Jurkat, Clone E6-1 (cell line): Measurements from ENCODE around the gene HERC2.
"Not testable (repeated sequence)": the region's sequence is repeated elsewhere in the genome, so short reads cannot be mapped to it uniquely, and the experiment has no call there.

Experiments used
- DNase-seq: peaks from one replicate; pipeline ENCODE4 v3.0.0-alpha.2; 2011; ENCODE audit warnings: low read depth, low spot score
- H3K4me3 ChIP-seq: 2 replicates; pipeline ENCODE4 v1.5.1; 2011; ENCODE audit warnings: mild to moderate bottlenecking, low read length, control low read depth, moderate library complexity

Gene HERC2

GRCh38 chr15:28281876-28282275, 40.1 kb downstream of the HERC2 start:
- H3K4me3 ChIP-seq: no peak overlapping the region
- DNase-seq: no peak

DNA sequence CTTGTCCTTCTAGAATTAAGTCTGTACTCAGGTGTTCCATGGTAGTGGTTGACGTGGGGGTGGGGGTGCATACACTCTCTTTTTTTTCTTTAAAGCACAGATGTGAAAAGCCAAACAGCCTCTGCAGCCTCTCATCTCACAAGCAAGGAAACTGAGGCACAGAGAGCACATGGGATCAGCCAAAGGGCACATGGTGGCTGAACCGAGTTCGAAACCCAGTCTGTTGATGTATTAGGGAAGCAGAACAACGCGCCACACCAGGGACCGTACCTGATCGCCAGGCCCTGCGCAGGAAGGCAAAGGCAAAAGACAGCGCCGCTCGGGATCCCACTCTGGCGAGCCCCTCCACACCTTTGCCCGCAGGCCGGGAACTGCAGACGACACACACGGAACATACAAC, 47.3 kb downstream of the HERC2 start:
- no peak overlapping the region for H3K4me3 ChIP-seq

GRCh38 chr15:28273873-28274610, 47.9 kb downstream of the HERC2 start:
- DNase-seq: no peak
- H3K4me3 ChIP-seq: no peak overlapping the region

More for the DNA sequence above, 47.3 kb downstream of the HERC2 start:
- no peak for DNase-seq

DNA sequence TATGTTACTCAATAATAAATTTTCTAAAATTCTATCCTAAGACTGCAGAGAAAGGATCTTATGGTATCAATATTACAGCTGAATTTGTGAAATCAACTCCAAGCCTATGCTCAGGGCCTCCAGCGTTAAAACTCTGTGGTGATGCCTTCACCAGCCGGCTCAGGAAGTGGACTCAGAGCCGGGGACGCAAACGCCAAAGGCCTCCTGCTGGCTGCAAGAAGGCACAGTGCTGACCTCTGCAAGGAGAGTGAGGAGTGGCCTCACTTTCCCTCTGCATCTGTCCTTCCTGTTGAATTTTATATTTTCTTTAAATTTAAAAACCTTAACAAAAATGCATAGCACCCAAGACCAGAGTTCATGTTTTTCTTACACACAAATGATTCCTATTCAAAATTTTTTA, 48.5 kb downstream of the HERC2 start:
- no peak for DNase-seq
- H3K4me3 ChIP-seq: no peak overlapping the region

- no peak for DNase-seq
- no peak overlapping the region for H3K4me3 ChIP-seq
Measured at GRCh38 chr15:28272587-28272986, 49.4 kb downstream of the HERC2 start.

DNA sequence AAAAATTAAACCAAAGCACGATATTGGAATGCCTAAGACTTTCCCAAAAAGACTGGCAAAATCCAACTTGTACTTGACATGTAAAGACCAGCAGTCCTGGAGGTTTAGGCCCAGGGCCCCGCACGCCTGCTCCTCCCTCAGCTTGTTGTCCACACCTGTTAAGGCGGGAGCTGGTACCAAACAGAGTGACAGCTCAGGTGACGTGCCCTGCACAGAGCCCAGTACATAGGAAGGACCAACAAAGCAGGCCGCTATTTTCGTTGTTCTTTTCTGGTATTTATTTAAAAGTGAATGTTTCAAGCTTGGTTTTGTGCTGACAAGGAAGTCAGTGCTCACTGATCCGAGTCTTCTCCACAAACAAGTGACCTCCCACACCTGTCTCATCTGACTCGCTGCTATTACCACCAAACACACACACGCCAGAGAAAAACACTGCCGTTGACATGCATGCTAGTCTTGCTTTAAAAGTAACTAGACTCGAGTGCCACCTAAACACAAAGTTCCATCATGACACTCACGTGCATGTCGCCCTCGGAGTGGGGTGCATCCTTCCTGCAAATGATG, 50.2 kb downstream of the HERC2 start:
- no peak for DNase-seq

DNA sequence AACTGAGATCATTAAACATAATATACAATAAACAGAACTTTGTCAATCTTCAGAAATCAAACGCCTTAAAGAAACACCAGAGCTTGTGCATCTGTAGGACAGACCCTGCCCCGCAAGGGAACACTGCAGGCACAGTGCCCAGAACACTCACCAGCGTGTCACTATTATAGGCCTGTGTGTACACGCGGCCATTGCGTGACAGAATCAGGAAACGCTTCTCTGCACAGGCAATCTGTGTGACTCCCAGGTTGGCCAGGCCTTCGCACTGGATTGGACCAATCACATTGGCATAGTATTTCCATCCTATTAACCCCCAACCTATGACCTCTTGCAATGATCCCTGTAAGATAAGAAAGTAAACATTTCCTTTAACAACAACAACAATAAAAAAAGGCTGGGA, 52.9 kb downstream of the HERC2 start:
- no peak overlapping the region for H3K4me3 ChIP-seq
- DNase-seq: no peak

More for the DNA sequence above, 50.2 kb downstream of the HERC2 start:
- no peak overlapping the region for H3K4me3 ChIP-seq

- no peak for DNase-seq
- H3K4me3 ChIP-seq: no peak overlapping the region
Measured at GRCh38 chr15:28267727-28268126, 54.3 kb downstream of the HERC2 start.

GRCh38 chr15:28265334-28266019, 56.5 kb downstream of the HERC2 start:
- no peak overlapping the region for H3K4me3 ChIP-seq
- DNase-seq: no peak

DNA sequence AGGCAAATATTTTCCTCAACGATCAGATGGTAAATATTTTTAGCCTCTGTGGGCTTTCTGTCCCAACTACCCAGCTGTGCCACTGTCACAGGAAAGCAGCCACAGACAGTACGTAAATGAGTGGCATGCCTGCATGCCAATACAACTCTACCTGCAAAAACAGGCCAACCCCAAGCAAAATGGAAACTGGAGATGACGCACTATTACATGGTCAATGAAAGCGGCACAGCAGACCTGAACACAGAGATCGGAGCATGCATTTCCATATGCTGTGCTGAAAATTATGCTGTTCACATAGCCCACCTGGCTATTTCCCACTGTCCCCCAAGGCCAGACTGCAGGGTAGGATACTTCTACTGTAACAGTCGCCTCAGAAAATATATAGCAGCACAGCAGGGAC, 57.8 kb downstream of the HERC2 start:
- no peak overlapping the region for H3K4me3 ChIP-seq
- DNase-seq: no peak

DNA sequence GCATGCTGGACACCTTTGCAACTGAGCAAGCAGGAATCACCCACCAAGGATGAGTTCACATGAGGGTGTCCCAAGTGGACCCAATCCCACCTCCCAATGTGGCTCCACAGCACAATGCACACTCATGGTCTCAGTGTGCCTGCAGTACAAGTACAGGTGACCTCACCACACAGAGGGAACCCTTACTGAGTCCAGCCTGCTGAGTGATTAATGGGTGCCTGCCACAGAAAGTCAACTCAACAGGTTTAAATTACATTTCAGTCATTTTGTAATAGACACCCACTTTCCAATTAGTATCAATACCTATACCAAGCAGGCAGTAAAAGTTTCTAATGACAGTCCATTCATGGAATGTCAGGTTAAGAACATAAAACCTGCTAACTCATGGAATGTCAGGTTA, 59.5 kb downstream of the HERC2 start:
- no peak for DNase-seq
- H3K4me3 ChIP-seq: no peak overlapping the region

- DNase-seq: peak; percentile 10
- no peak overlapping the region for H3K4me3 ChIP-seq
Measured at GRCh38 chr15:28260722-28261121, 61.3 kb downstream of the HERC2 start.

- DNase-seq: no peak
- no peak overlapping the region for H3K4me3 ChIP-seq
Measured at GRCh38 chr15:28260317-28260716, 61.7 kb downstream of the HERC2 start.

DNA sequence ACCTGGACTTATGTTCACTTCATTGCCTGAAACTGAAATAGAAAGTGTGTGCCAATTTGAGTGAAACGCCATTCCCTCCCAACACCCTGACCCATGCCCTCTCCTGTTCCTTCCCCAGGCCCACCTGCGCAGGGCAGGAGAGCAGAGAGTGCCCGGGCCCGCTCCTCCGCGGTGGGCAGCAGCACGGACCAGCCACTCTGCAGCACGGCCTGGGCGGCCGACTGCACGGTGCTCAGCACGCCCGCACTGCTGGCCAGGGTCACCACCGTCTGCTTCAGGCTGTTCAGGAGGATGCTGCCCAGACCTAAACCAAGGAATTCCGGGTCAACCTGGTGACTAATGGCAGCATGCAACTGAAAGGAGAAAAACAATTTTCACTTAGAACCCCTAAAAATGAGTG, 66.0 kb downstream of the HERC2 start:
- no peak for DNase-seq
- H3K4me3 ChIP-seq: no peak overlapping the region

- DNase-seq: no peak
- H3K4me3 ChIP-seq: no peak overlapping the region
Measured at GRCh38 chr15:28252831-28253230, 69.1 kb downstream of the HERC2 start.

- DNase-seq: no peak
- no peak overlapping the region for H3K4me3 ChIP-seq
Measured at GRCh38 chr15:28246605-28247004, 75.4 kb downstream of the HERC2 start.

- DNase-seq: no peak
- H3K4me3 ChIP-seq: no peak overlapping the region
Measured at GRCh38 chr15:28243901-28244300, 78.1 kb downstream of the HERC2 start.

- DNase-seq: no peak
- no peak overlapping the region for H3K4me3 ChIP-seq
Measured at GRCh38 chr15:28243399-28243798, 78.6 kb downstream of the HERC2 start.

GRCh38 chr15:28238296-28238695, 83.7 kb downstream of the HERC2 start:
- not testable (repeated sequence) for H3K4me3 ChIP-seq, DNase-seq

GRCh38 chr15:28231743-28232142, 90.2 kb downstream of the HERC2 start:
- DNase-seq, H3K4me3 ChIP-seq: not testable (repeated sequence)
